Neural cell (in vitro differentiated cells): ENCODE results near the gene LDB2. TPM values are rescaled to one million over a fixed set of nuclear protein-coding genes. Genes with fewer than 3 reads are reported as not detected.

Source experiments
- H2AFZ ChIP-seq: fragments of 200-600, 300-800 bp; sonication (generic), shearing (Covaris generic); 2 replicates; pipeline ENCODE4 v1.6.0; 2014; ENCODE audit warnings: low read depth, mild to moderate bottlenecking, antibody characterized with exemption, low read length, moderate library complexity
- H3F3A ChIP-seq: fragments of 200-600 bp; shearing (Covaris generic); 2 replicates; pipeline ENCODE4 v1.6.1; 2016; ENCODE audit warnings: mild to moderate bottlenecking, moderate library complexity, mixed read lengths, antibody characterized with exemption, low read length; ENCODE audit not compliant: insufficient read depth, poor library complexity, severe bottlenecking
- H3K27ac ChIP-seq: fragments of 200-600, 300-800 bp; sonication (generic), shearing (Covaris generic); 2 replicates; pipeline ENCODE4 v1.5.1; 2014; ENCODE audit warnings: mild to moderate bottlenecking, low read length, moderate library complexity
- H3K27me3 ChIP-seq: fragments of 300-800, 200-600 bp; sonication (generic), shearing (Covaris generic); 2 replicates; pipeline ENCODE4 v1.6.0; 2014; ENCODE audit warnings: mild to moderate bottlenecking, low read depth, low read length, moderate library complexity; ENCODE audit not compliant: insufficient read depth
- H3K36me3 ChIP-seq: fragments of 300-800, 200-600 bp; sonication (generic), shearing (Covaris generic); 2 replicates; pipeline ENCODE4 v1.5.1; 2014; ENCODE audit warnings: mild to moderate bottlenecking, antibody characterized with exemption, low read length, moderate library complexity; ENCODE audit not compliant: insufficient read depth
- H3K4me2 ChIP-seq: fragments of 300-800, 200-600 bp; sonication (generic), shearing (Covaris generic); 2 replicates; pipeline ENCODE4 v1.6.0; 2014; ENCODE audit warnings: mild to moderate bottlenecking, low read length
- H3K4me3 ChIP-seq: fragments of 300-800, 200-600 bp; sonication (generic), shearing (Covaris generic); 2 replicates; pipeline ENCODE4 v1.5.1; 2014; ENCODE audit warnings: mild to moderate bottlenecking, low read length, moderate library complexity
- H3K79me2 ChIP-seq: fragments of 200-600 bp; shearing (Covaris generic); replicated peaks from 2 replicates; pipeline ENCODE4 v1.6.0; 2014; ENCODE audit warnings: mild to moderate bottlenecking, low read length, moderate library complexity; ENCODE audit not compliant: insufficient read depth
- H3K9ac ChIP-seq: fragments of 300-800, 200-600 bp; sonication (generic), shearing (Covaris generic); 2 replicates; pipeline ENCODE4 v1.6.1; 2016; ENCODE audit warnings: mild to moderate bottlenecking, low read length, mixed read lengths
- H3K9me2 ChIP-seq: fragments of 200-600 bp; shearing (Covaris generic); 2 replicates; pipeline ENCODE4 v1.6.1; 2016; ENCODE audit warnings: mild to moderate bottlenecking, low read length, mixed read lengths; ENCODE audit not compliant: insufficient read depth
- H3K9me3 ChIP-seq: fragments of 200-600, 300-800 bp; sonication (generic), shearing (Covaris generic); 2 replicates; pipeline ENCODE4 v1.6.1; 2016; ENCODE audit warnings: mild to moderate bottlenecking, mixed run types, low read length, moderate library complexity, mixed read lengths
- H4K20me1 ChIP-seq: fragments of 200-600 bp; shearing (Covaris generic); 2 replicates; pipeline ENCODE4 v1.6.1; 2016; ENCODE audit warnings: mild to moderate bottlenecking, mixed run types; ENCODE audit not compliant: insufficient read depth
- CTCF ChIP-seq: fragments of 450-650 bp; IDR thresholded peaks from 2 replicates; pipeline ENCODE4 v1.5.1; 2014; ENCODE audit warnings: antibody characterized with exemption, mild to moderate bottlenecking, moderate library complexity; ENCODE audit not compliant: poor library complexity, severe bottlenecking
- EP300 ChIP-seq: fragments of 450-650 bp; conservative IDR thresholded peaks from 2 replicates; pipeline ENCODE4 v1.6.1; 2014; ENCODE audit warnings: antibody characterized with exemption, mild to moderate bottlenecking, moderate library complexity; ENCODE audit not compliant: poor library complexity, severe bottlenecking
- EZH2 ChIP-seq: fragments of 200-600, 300-800 bp; shearing (Covaris generic), sonication (generic); IDR thresholded peaks from 2 replicates; pipeline ENCODE4 v1.6.1; 2014; ENCODE audit warnings: antibody characterized with exemption, low read length, borderline replicate concordance, mild to moderate bottlenecking; ENCODE audit not compliant: insufficient read depth, poor library complexity, severe bottlenecking
- MXI1 ChIP-seq: fragments of 450-650 bp; conservative IDR thresholded peaks from 2 replicates; pipeline ENCODE4 v1.6.1; 2014; ENCODE audit warnings: antibody characterized with exemption, mild to moderate bottlenecking; ENCODE audit not compliant: poor library complexity, severe bottlenecking
- POLR2AphosphoS5 ChIP-seq: IDR thresholded peaks from 2 replicates; pipeline ENCODE4 v1.6.1; 2012
- RAD21 ChIP-seq: fragments of 450-650 bp; conservative IDR thresholded peaks from 2 replicates; pipeline ENCODE4 v1.6.1; 2014; ENCODE audit warnings: antibody characterized with exemption, mild to moderate bottlenecking, moderate library complexity
- SMC3 ChIP-seq: fragments of 450-650 bp; conservative IDR thresholded peaks from 2 replicates; pipeline ENCODE4 v1.6.1; 2014; ENCODE audit warnings: antibody characterized with exemption, mild to moderate bottlenecking, moderate library complexity; ENCODE audit not compliant: poor library complexity
- TAF1 ChIP-seq: IDR thresholded peaks from 2 replicates; pipeline ENCODE4 v1.6.1; 2012; ENCODE audit warnings: low read depth
- polyA plus RNA-seq: library from polyadenylated mRNA; depleted of rRNA; stranded (reverse); fragments of >200 nt; gene quantifications from 2 replicates; pipeline ENCODE4 v1.2.3, GENCODE V29; 2014
- TF ChIP-seq, protein P1 (sequence below): IDR thresholded peaks from 2 replicates; pipeline ENCODE4 v1.6.1; 2012; ENCODE audit warnings: borderline replicate concordance

LDB2 gene
- polyA plus RNA-seq, 1 donor from 2014 or later: 58.9 TPM

DNA sequence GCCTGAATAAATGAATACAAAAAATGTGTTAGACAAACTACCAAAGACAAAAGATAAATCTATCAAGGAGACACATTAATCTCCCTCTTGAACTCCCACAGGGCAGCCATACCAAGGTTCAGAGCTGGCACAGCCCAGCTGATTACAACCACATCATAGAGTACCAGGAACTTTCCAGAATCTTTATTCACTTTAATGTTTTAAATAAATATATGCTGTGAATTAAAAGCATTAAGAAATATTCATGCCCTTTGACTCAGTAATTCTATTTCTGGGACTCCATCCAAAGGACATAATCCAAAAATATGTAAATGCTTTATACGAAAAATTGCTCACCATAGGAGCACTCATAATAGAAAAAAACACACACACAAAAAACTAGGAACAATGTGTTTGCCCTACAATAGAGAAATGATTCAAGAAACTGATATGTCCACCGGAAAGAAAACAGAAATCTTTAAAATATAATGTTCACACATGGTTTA lies 126.0 kb downstream of the LDB2 start:
- H4K20me1 ChIP-seq: no peaks in the 10 kb centered on the region
- H3F3A ChIP-seq: no peaks in the 10 kb centered on the region
- no peak for TF ChIP-seq MXI1
- no peak for TF ChIP-seq EZH2
- TF ChIP-seq SMC3: no peak
- TF ChIP-seq CTCF: no peak
- TF ChIP-seq TAF1: no peak
- TF ChIP-seq, protein P1, sequence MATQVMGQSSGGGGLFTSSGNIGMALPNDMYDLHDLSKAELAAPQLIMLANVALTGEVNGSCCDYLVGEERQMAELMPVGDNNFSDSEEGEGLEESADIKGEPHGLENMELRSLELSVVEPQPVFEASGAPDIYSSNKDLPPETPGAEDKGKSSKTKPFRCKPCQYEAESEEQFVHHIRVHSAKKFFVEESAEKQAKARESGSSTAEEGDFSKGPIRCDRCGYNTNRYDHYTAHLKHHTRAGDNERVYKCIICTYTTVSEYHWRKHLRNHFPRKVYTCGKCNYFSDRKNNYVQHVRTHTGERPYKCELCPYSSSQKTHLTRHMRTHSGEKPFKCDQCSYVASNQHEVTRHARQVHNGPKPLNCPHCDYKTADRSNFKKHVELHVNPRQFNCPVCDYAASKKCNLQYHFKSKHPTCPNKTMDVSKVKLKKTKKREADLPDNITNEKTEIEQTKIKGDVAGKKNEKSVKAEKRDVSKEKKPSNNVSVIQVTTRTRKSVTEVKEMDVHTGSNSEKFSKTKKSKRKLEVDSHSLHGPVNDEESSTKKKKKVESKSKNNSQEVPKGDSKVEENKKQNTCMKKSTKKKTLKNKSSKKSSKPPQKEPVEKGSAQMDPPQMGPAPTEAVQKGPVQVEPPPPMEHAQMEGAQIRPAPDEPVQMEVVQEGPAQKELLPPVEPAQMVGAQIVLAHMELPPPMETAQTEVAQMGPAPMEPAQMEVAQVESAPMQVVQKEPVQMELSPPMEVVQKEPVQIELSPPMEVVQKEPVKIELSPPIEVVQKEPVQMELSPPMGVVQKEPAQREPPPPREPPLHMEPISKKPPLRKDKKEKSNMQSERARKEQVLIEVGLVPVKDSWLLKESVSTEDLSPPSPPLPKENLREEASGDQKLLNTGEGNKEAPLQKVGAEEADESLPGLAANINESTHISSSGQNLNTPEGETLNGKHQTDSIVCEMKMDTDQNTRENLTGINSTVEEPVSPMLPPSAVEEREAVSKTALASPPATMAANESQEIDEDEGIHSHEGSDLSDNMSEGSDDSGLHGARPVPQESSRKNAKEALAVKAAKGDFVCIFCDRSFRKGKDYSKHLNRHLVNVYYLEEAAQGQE: no peak
- TF ChIP-seq RAD21: no peak
- no peak for TF ChIP-seq EP300
- no peak for TF ChIP-seq POLR2AphosphoS5
- no peak overlapping the region for H3K4me3 ChIP-seq
- H3K9ac ChIP-seq: no peak overlapping the region
- H3K9me3 ChIP-seq: no peaks in the 10 kb centered on the region
- no peaks in the 10 kb centered on the region for H3K36me3 ChIP-seq
- H3K9me2 ChIP-seq: no peaks in the 10 kb centered on the region
- no peak overlapping the region for H3K27ac ChIP-seq
- H3K79me2 ChIP-seq: no peaks in the 10 kb centered on the region
- H2AFZ ChIP-seq: no peak overlapping the region
- H3K4me2 ChIP-seq: no peak overlapping the region
- H3K27me3 ChIP-seq: no peaks in the 10 kb centered on the region

GRCh38 chr4:16770710-16771285 lies 127.6 kb downstream of the LDB2 start:
- Histone ChIP-seq H3K9ac (no peak overlapping the region), H3F3A (no peaks in the 10 kb centered on the region), H3K27ac (no peak overlapping the region), H3K27me3 (no peaks in the 10 kb centered on the region), H3K79me2 (no peaks in the 10 kb centered on the region), H3K9me3 (no peaks in the 10 kb centered on the region), H3K4me3 (no peak overlapping the region), H4K20me1 (no peaks in the 10 kb centered on the region), H3K9me2 (no peaks in the 10 kb centered on the region), H3K4me2 (no peak overlapping the region), H3K36me3 (no peaks in the 10 kb centered on the region), H2AFZ (no peak overlapping the region)
- TF ChIP-seq TAF1: no peak
- no peak for TF ChIP-seq SMC3
- TF ChIP-seq EP300: no peak
- TF ChIP-seq POLR2AphosphoS5: no peak
